Ovary (tissue), 9 donors: ENCODE measurements around the gene IFT80. TPM values are rescaled to one million over a fixed set of nuclear protein-coding genes. Genes with fewer than 3 reads are reported as not detected.

Experiments used
- DNase-seq, 5 donors: peaks; one replicate each; pipeline ENCODE4 v3.0.0-alpha.2; 2019 to 2020
- H3K27ac ChIP-seq, 2 donors: fragments of 200-600 bp; one replicate each; pipeline versions ENCODE4 v1.5.1 to v1.8.0; 2019 to 2022
- H3K27me3 ChIP-seq: fragments of 200-600 bp; one replicate; pipeline ENCODE4 v1.8.0; 2022
- H3K36me3 ChIP-seq: fragments of 200-600 bp; sonication (generic); one replicate; pipeline ENCODE4 v1.5.1; 2019
- H3K4me1 ChIP-seq: one replicate; pipeline ENCODE4 v1.8.1; 2013; ENCODE audit warnings: mild to moderate bottlenecking, moderate library complexity; ENCODE audit not compliant: insufficient read depth
- H3K4me3 ChIP-seq: fragments of 200-600 bp; sonication (generic); one replicate; pipeline ENCODE4 v1.5.1; 2017
- H3K9me3 ChIP-seq, 2 donors: fragments of 200-600 bp in 1 of 2; sonication (generic) in 1 of 2; one replicate each; pipeline versions ENCODE4 v1.5.1 to v1.8.1; 2013 to 2019; ENCODE audit warnings: mild to moderate bottlenecking in 1 of 2, moderate library complexity in 1 of 2
- CTCF ChIP-seq, 3 donors: fragments of 450-650 bp in 2 of 3; fragments of 200-600 bp in 1 of 3; IDR thresholded peaks; one replicate each; pipeline versions ENCODE4 v1.5.1 to v1.8.0; 2016 to 2022; ENCODE audit warnings: antibody characterized with exemption in 3 of 3, mild to moderate bottlenecking in 1 of 3
- EP300 ChIP-seq: sonication (generic); formaldehyde crosslinking; IDR thresholded peaks from one replicate; pipeline ENCODE4 v1.6.1; 2017; ENCODE audit warnings: antibody characterized with exemption
- POLR2A ChIP-seq: fragments of 450-650 bp; IDR thresholded peaks from one replicate; pipeline ENCODE4 v1.6.1; 2017; ENCODE audit warnings: antibody characterized with exemption, mild to moderate bottlenecking, moderate library complexity
- WGBS, 3 donors: extraction: QIAGEN DNeasy Blood & Tissue Kit in 1 of 3; methylation state at CpG; one replicate each; pipeline versions ENCODE4 v1.1.5 to v1.1.7; 2013 to 2017; 5-methylcytosine and 5-hydroxymethylcytosine counted together
- intact Hi-C, 4 donors: fragments of 100-400 bp; cut with DNase I; formaldehyde crosslinking; loops; one replicate each; pipeline versions ENCODE4 v1.11.0 to v1.15.1; 2022 to 2023
- polyA plus RNA-seq, 2 donors: library from polyadenylated mRNA; stranded (reverse); fragments of 200-250 nt in 1 of 2; fragments of 350-450 nt in 1 of 2; fragmentation: Illumina TruSeq in 1 of 2; extraction: RNeasy Lipid Tissue Mini Kit (QIAGEN cat#74804) in 1 of 2; gene quantifications; one replicate each; pipeline ENCODE4 v1.2.3, GENCODE V29; 2013 to 2014
- total RNA-seq, 7 donors: library from RNA; depleted of rRNA in 2 of 7; stranded (reverse); fragments of >200 nt in 2 of 7; fragmentation: NEBNext Ultra II Directional in 3 of 7; extraction: Animal tissue kit (Norgen Biotek cat#: 25700) in 3 of 7; gene quantifications; one replicate each; pipeline versions ENCODE4 v1.1.0 to v1.2.4, GENCODE V29; 2016 to 2023
- donor health status: DM: no; HTN: no; CAD: no; lungs with moderate emphysema.
- donor health status: DM: no; HTN: no; CAD: no.
- donor health status: Bipolar disorder and iron deficiency.
- donor health status: DM: yes; HTN: yes; CAD: no.
- donor health status: DM: no; HTN: no; CAD: no.
- donor health status: DM: yes; HTN: yes; CAD: no.

The IFT80 gene
- total and polyA plus RNA-seq, 9 donors, result 16.8 to 39.6 (median 28.8) TPM

GRCh38 chr3:160434071-160434470 lies 35.0 kb upstream of the IFT80 start:
- H3K27me3 ChIP-seq, result no peaks in the 10 kb centered on the region
- intact Hi-C loops, result no loop called here
- no peaks in the 10 kb centered on the region for H3K4me1 ChIP-seq
- no peak overlapping the region for H3K27ac ChIP-seq
- no peak overlapping the region for H3K4me3 ChIP-seq
- H3K36me3 ChIP-seq, result no peaks in the 10 kb centered on the region
- TF ChIP-seq POLR2A (no peak), EP300 (no peak), CTCF (IDR thresholded peaks at IDR 0.05) (no peak)
- WGBS, 3 donors, result 60 to 69% (median 67%) methylated on average over 2 of the region's 2 CpGs
- H3K9me3 ChIP-seq, result no peaks in the 10 kb centered on the region
- no peak for DNase-seq

- no peak overlapping the region for H3K4me3 ChIP-seq
- no peak overlapping the region for H3K27ac ChIP-seq
- no peaks in the 10 kb centered on the region for H3K4me1 ChIP-seq
- no peaks in the 10 kb centered on the region for H3K9me3 ChIP-seq
- H3K27me3 ChIP-seq, result no peaks in the 10 kb centered on the region
- no peaks in the 10 kb centered on the region for H3K36me3 ChIP-seq
- TF ChIP-seq EP300 (no peak), POLR2A (no peak), CTCF (IDR thresholded peaks at IDR 0.05) (no peak)
- DNase-seq, result no peak
- 94 to 97% (median 95%) methylated on average over 11 of the region's 11 CpGs for WGBS, 3 donors
- intact Hi-C loops, result no loop called here
Observed at GRCh38 chr3:160427832-160428424, 28.9 kb upstream of the IFT80 start.

- no peak overlapping the region for H3K27ac ChIP-seq
- intact Hi-C loops, result loop anchor here in 2 of 4 donors (5.0 to 10.0 kb wide), 3 partner anchors 253 to 383 kb away; no protein-coding TSS in a partner anchor
- H3K4me1 ChIP-seq, result no peaks in the 10 kb centered on the region
- DNase-seq, result no peak
- H3K36me3 ChIP-seq, result no peaks in the 10 kb centered on the region
- WGBS, 3 donors, result 80 to 95% (median 93%) methylated on average over 3 of the region's 3 CpGs
- H3K9me3 ChIP-seq, result no peaks in the 10 kb centered on the region
- TF ChIP-seq EP300 (no peak), POLR2A (no peak), CTCF (IDR thresholded peaks at IDR 0.05) (no peak)
- no peaks in the 10 kb centered on the region for H3K27me3 ChIP-seq
- H3K4me3 ChIP-seq, result no peak overlapping the region
Observed at GRCh38 chr3:160417311-160417710, 18.3 kb upstream of the IFT80 start.

- intact Hi-C loops, result loop anchor here in 2 of 4 donors (2.0 to 10.0 kb wide), 3 partner anchors 249 to 381 kb away; no protein-coding TSS in a partner anchor
- DNase-seq, result peak; percentile 42 to 61 (median 54)
- 38 to 44% (median 39%) methylated on average over 3 of the region's 3 CpGs for WGBS, 3 donors
- peak; percentile 56 to 69 (median 58) for TF ChIP-seq CTCF (IDR thresholded peaks at IDR 0.05)
- no peak for TF ChIP-seq POLR2A
- H3K4me3 ChIP-seq, result no peak overlapping the region
- H3K27ac ChIP-seq, result no peak overlapping the region
- H3K9me3 ChIP-seq, result no peaks in the 10 kb centered on the region
- no peaks in the 10 kb centered on the region for H3K4me1 ChIP-seq
- no peaks in the 10 kb centered on the region for H3K27me3 ChIP-seq
- H3K36me3 ChIP-seq, result no peaks in the 10 kb centered on the region
Observed at GRCh38 chr3:160413613-160414248, 14.7 kb upstream of the IFT80 start.
